Measurements from ENCODE around the gene CELF2.
"Not testable (repeated sequence)": the region's sequence is repeated elsewhere in the genome, so short reads cannot be mapped to it uniquely, and the experiment has no call there.

The CELF2 gene

GRCh38 chr10:11116361-11116760 is 98.7 kb downstream of the CELF2 start:
- no peak for DNase-seq (ENCODE audit: low read depth, low spot score)
- no peak overlapping the region for H3K27ac ChIP-seq

- no peak overlapping the region for H3K27ac ChIP-seq
- DNase-seq (ENCODE audit: low read depth, low spot score): no peak
Observed at GRCh38 chr10:11116817-11117216, 99.1 kb downstream of the CELF2 start.

GRCh38 chr10:11118686-11119085 is 101.0 kb downstream of the CELF2 start:
- no peak overlapping the region for H3K27ac ChIP-seq
- DNase-seq (ENCODE audit: low read depth, low spot score): no peak

- no peak overlapping the region for H3K27ac ChIP-seq
- no peak for DNase-seq (ENCODE audit: low read depth, low spot score)
Observed at GRCh38 chr10:11119843-11120242, 102.2 kb downstream of the CELF2 start.

- H3K27ac ChIP-seq: no peak overlapping the region
- no peak for DNase-seq (ENCODE audit: low read depth, low spot score)
Observed at GRCh38 chr10:11120711-11121110, 103.0 kb downstream of the CELF2 start.

- not testable (repeated sequence) for DNase-seq (ENCODE audit: low read depth, low spot score); H3K27ac ChIP-seq
Observed at GRCh38 chr10:11123892-11124291, 106.2 kb downstream of the CELF2 start.

- no peak for DNase-seq (ENCODE audit: low read depth, low spot score)
- H3K27ac ChIP-seq: no peak overlapping the region
Observed at GRCh38 chr10:11125004-11125403, 107.3 kb downstream of the CELF2 start.

GRCh38 chr10:11127017-11127416 is 109.3 kb downstream of the CELF2 start:
- DNase-seq (ENCODE audit: low read depth, low spot score); H3K27ac ChIP-seq: not testable (repeated sequence)

GRCh38 chr10:11131112-11131639 is 113.5 kb downstream of the CELF2 start:
- H3K27ac ChIP-seq: no peak overlapping the region
- DNase-seq (ENCODE audit: low read depth, low spot score): no peak

GRCh38 chr10:11134411-11134810 is 116.7 kb downstream of the CELF2 start:
- no peak overlapping the region for H3K27ac ChIP-seq

GRCh38 chr10:11135709-11136108 is 118.0 kb downstream of the CELF2 start:
- no peak for DNase-seq (ENCODE audit: low read depth, low spot score)
- H3K27ac ChIP-seq: no peak overlapping the region

More at GRCh38 chr10:11134411-11134810, 116.7 kb downstream of the CELF2 start:
- DNase-seq (ENCODE audit: low read depth, low spot score): no peak

GRCh38 chr10:11138314-11139033 is 120.8 kb downstream of the CELF2 start:
- H3K27ac ChIP-seq: no peak overlapping the region

GRCh38 chr10:11140963-11141362 is 123.3 kb downstream of the CELF2 start:
- H3K27ac ChIP-seq: no peak overlapping the region
- DNase-seq (ENCODE audit: low read depth, low spot score): no peak

More at GRCh38 chr10:11138314-11139033, 120.8 kb downstream of the CELF2 start:
- no peak for DNase-seq (ENCODE audit: low read depth, low spot score)

GRCh38 chr10:11141571-11142091 is 124.0 kb downstream of the CELF2 start:
- no peak overlapping the region for H3K27ac ChIP-seq

GRCh38 chr10:11142777-11143176 is 125.1 kb downstream of the CELF2 start:
- no peak for DNase-seq (ENCODE audit: low read depth, low spot score)
- H3K27ac ChIP-seq: no peak overlapping the region

More at GRCh38 chr10:11141571-11142091, 124.0 kb downstream of the CELF2 start:
- DNase-seq (ENCODE audit: low read depth, low spot score): no peak

GRCh38 chr10:11143242-11143641 is 125.6 kb downstream of the CELF2 start:
- no peak overlapping the region for H3K27ac ChIP-seq
- no peak for DNase-seq (ENCODE audit: low read depth, low spot score)

- no peak overlapping the region for H3K27ac ChIP-seq
- DNase-seq (ENCODE audit: low read depth, low spot score): no peak
Observed at GRCh38 chr10:11144626-11145494, 127.2 kb downstream of the CELF2 start.

- no peak overlapping the region for H3K27ac ChIP-seq
- DNase-seq (ENCODE audit: low read depth, low spot score): no peak
Observed at GRCh38 chr10:11145495-11145855, 127.8 kb downstream of the CELF2 start.

- DNase-seq (ENCODE audit: low read depth, low spot score): no peak
- no peak overlapping the region for H3K27ac ChIP-seq
Observed at GRCh38 chr10:11146402-11147171, 128.9 kb downstream of the CELF2 start.

GRCh38 chr10:11147722-11148121 is 130.1 kb downstream of the CELF2 start:
- no peak overlapping the region for H3K27ac ChIP-seq
- no peak for DNase-seq (ENCODE audit: low read depth, low spot score)
